IMR-90 (cell line): Measurements from ENCODE around the gene FOXP4. TPM values are rescaled to one million over a fixed set of nuclear protein-coding genes. Genes with fewer than 3 reads are reported as not detected.

Experiments used
- ATAC-seq: fragments of 200-7000 bp; cut with Tn5 transposase; 2 replicates; pipeline ENCODE4 v1.9.1; 2020; ENCODE audit warnings: low read depth, mild to moderate bottlenecking, moderate library complexity
- BruUV-seq: library from RNA; stranded (reverse); fragments of 400-500 nt; replicated peaks from 2 replicates; lab custom pipeline; 2021; lab: Mats Ljungman, UMichigan
- CTCF ChIA-PET: fragments of 300-600 bp; formaldehyde crosslinking; extraction: SDS; loops from one replicate; lab custom pipeline; 2021; ENCODE audit warnings: antibody characterized with exemption; lab: Yijun Ruan, JAX
- POLR2A ChIA-PET: fragments of 300-600 bp; sonication (Branson Sonifier 250); formaldehyde crosslinking; loops from one replicate; lab custom pipeline; 2022; ENCODE audit warnings: antibody characterized with exemption; ENCODE audit not compliant: unreplicated experiment; lab: Charles Lee
- DNase-seq: peaks from one replicate; pipeline ENCODE4 v3.0.0; 2013
- H2AFZ ChIP-seq: replicated peaks from 2 replicates; pipeline ENCODE3; 2013; ENCODE audit warnings: low read length, mild to moderate bottlenecking; ENCODE audit not compliant: poor library complexity
- H2AK5ac ChIP-seq: 2 replicates; pipeline ENCODE4 v1.6.1; 2013; ENCODE audit warnings: low read depth, low read length, inconsistent platforms
- H2AK9ac ChIP-seq: replicated peaks from 2 replicates; pipeline ENCODE3; 2013; ENCODE audit warnings: mild to moderate bottlenecking, low read depth, low read length, moderate library complexity; ENCODE audit not compliant: poor library complexity
- H2BK120ac ChIP-seq: 2 replicates; pipeline ENCODE4 v1.6.1; 2013; ENCODE audit warnings: low read depth, low read length, inconsistent platforms
- H2BK15ac ChIP-seq: 3 replicates; pipeline ENCODE4 v1.6.1; 2013; ENCODE audit warnings: low read depth, low read length, inconsistent platforms
- H2BK20ac ChIP-seq: 2 replicates; pipeline ENCODE4 v1.6.1; 2013; ENCODE audit warnings: low read depth, mild to moderate bottlenecking, inconsistent platforms, low read length, moderate library complexity
- H2BK5ac ChIP-seq: 2 replicates; pipeline ENCODE4 v1.6.1; 2013; ENCODE audit warnings: mild to moderate bottlenecking, low read depth, low read length, inconsistent platforms; ENCODE audit not compliant: poor library complexity, severe bottlenecking
- H3K14ac ChIP-seq: replicated peaks from 2 replicates; pipeline ENCODE4 v1.6.1; 2013; ENCODE audit warnings: low read depth, low read length, inconsistent platforms
- H3K18ac ChIP-seq: 2 replicates; pipeline ENCODE4 v1.6.1; 2013; ENCODE audit warnings: low read depth, low read length, control low read depth
- H3K23ac ChIP-seq: 2 replicates; pipeline ENCODE4 v1.6.1; 2013; ENCODE audit warnings: low read depth, low read length, inconsistent platforms
- H3K27ac ChIP-seq: 2 replicates; pipeline ENCODE4 v1.5.1; 2013; ENCODE audit warnings: mild to moderate bottlenecking, control low read depth, low read length; ENCODE audit not compliant: insufficient read depth
- H3K27me3 ChIP-seq: 2 replicates; pipeline ENCODE4 v1.6.1; 2013; ENCODE audit warnings: low read length; ENCODE audit not compliant: control insufficient read depth, insufficient read depth
- H3K36me3 ChIP-seq: 2 replicates; pipeline ENCODE4 v1.6.1; 2013; ENCODE audit warnings: low read length, mixed read lengths; ENCODE audit not compliant: control insufficient read depth, insufficient read depth
- H3K4ac ChIP-seq: 2 replicates; pipeline ENCODE4 v1.6.1; 2013; ENCODE audit warnings: low read depth, low read length, inconsistent platforms
- H3K4me1 ChIP-seq: 2 replicates; pipeline ENCODE4 v1.6.1; 2013; ENCODE audit warnings: low read length, mixed read lengths; ENCODE audit not compliant: control insufficient read depth, insufficient read depth
- H3K4me2 ChIP-seq: 2 replicates; pipeline ENCODE4 v1.6.1; 2013; ENCODE audit warnings: low read depth, mild to moderate bottlenecking, control low read depth, low read length, moderate library complexity
- H3K4me3 ChIP-seq: 2 replicates; pipeline ENCODE4 v1.5.1; 2013; ENCODE audit warnings: low read depth, mild to moderate bottlenecking, control low read depth, low read length, moderate library complexity; ENCODE audit not compliant: insufficient read depth
- H3K56ac ChIP-seq: 2 replicates; pipeline ENCODE4 v1.6.1; 2013; ENCODE audit warnings: low read length, inconsistent platforms; ENCODE audit not compliant: insufficient read depth; ENCODE audit errors: extremely low read depth
- H3K79me1 ChIP-seq, 2 experiments: 2 replicates each; pipeline ENCODE4 v1.6.1; 2013; ENCODE audit warnings: low read length in 2 of 2, inconsistent platforms in 1 of 2, low read depth in 1 of 2
- H3K9ac ChIP-seq: 2 replicates; pipeline ENCODE4 v1.6.1; 2013; ENCODE audit warnings: low read depth, low read length, control low read depth
- H3K9me1 ChIP-seq: 2 replicates; pipeline ENCODE4 v1.6.1; 2013; ENCODE audit warnings: low read length, inconsistent platforms; ENCODE audit not compliant: insufficient read depth
- H3K9me3 ChIP-seq: 2 replicates; pipeline ENCODE4 v1.6.1; 2013; ENCODE audit warnings: low read length; ENCODE audit not compliant: control insufficient read depth, insufficient read depth
- H4K20me1 ChIP-seq: 2 replicates; pipeline ENCODE4 v1.6.1; 2013; ENCODE audit warnings: low read length, inconsistent platforms; ENCODE audit not compliant: insufficient read depth
- H4K5ac ChIP-seq: 2 replicates; pipeline ENCODE4 v1.6.1; 2013; ENCODE audit warnings: mild to moderate bottlenecking, low read depth, low read length, control low read depth
- H4K8ac ChIP-seq, 2 experiments: 2 replicates each; pipeline ENCODE4 v1.6.1; 2013; ENCODE audit warnings: low read depth in 2 of 2, low read length in 2 of 2, control low read depth in 1 of 2, inconsistent platforms in 1 of 2
- H4K91ac ChIP-seq: 2 replicates; pipeline ENCODE4 v1.6.1; 2013; ENCODE audit warnings: low read depth, low read length, inconsistent platforms; ENCODE audit not compliant: insufficient read depth
- CHD1 ChIP-seq: IDR thresholded peaks from 2 replicates; pipeline ENCODE4 v1.6.1; 2012; ENCODE audit warnings: low read depth, low read length, improper control_type of control experiment
- FOS ChIP-seq: fragments of 150-350 bp; IDR thresholded peaks from 2 replicates; pipeline ENCODE4 v1.6.1; 2016; ENCODE audit warnings: low read depth, low read length
- MAFK ChIP-seq: IDR thresholded peaks from 2 replicates; pipeline ENCODE4 v1.6.1; 2012; ENCODE audit warnings: low read depth, low read length, improper control_type of control experiment
- MXI1 ChIP-seq: IDR thresholded peaks from 2 replicates; pipeline ENCODE4 v1.6.1; 2012; ENCODE audit warnings: low read depth, mild to moderate bottlenecking, low read length, moderate library complexity, borderline replicate concordance
- RFX5 ChIP-seq: IDR thresholded peaks from 2 replicates; pipeline ENCODE4 v1.8.0; 2012; ENCODE audit warnings: low read depth, mild to moderate bottlenecking, low read length, moderate library complexity
- SMC3 ChIP-seq: fragments of 150-350 bp; IDR thresholded peaks from 2 replicates; pipeline ENCODE4 v1.6.1; 2016; ENCODE audit warnings: low read depth, mild to moderate bottlenecking, antibody characterized with exemption, low read length, moderate library complexity
- WGBS, 2 experiments: methylation state at CpG; one replicate each; pipeline versions ENCODE4 v1.1.5 to v1.1.7; 2013; ENCODE audit warnings: missing lambda C conversion rate in 2 of 2; ENCODE audit not compliant: insufficient read length in 1 of 2; ENCODE audit errors: extremely low coverage in 2 of 2; 5-methylcytosine and 5-hydroxymethylcytosine counted together
- dilution Hi-C: fragments of 300-500 bp; cut with HindIII; formaldehyde crosslinking; loops from one replicate; pipeline ENCODE4 v1.14.3; 2018; ENCODE audit warnings: low sequenced_read_pairs; ENCODE audit not compliant: unreplicated experiment
- in situ Hi-C: fragments of 300-500 bp; cut with MboI; formaldehyde crosslinking; loops from 3 replicates; pipeline ENCODE4 v1.14.3; 2019; ENCODE audit warnings: low sequenced_read_pairs, inconsistent platforms, mixed read lengths
- intact Hi-C: fragments of 100-400 bp; cut with micrococcal nuclease; formaldehyde crosslinking; loops from 2 replicates; pipeline ENCODE4 v1.10.0; 2022
- polyA plus RNA-seq, 3 experiments: library from polyadenylated mRNA; depleted of rRNA; stranded (reverse); fragments of >200 nt; gene quantifications; 2 replicates each; pipeline ENCODE4 v1.2.3, GENCODE V29; 2012; ENCODE audit warnings: low replicate concordance in 1 of 3
- total RNA-seq: library from RNA; depleted of rRNA; stranded (reverse); fragments of >200 nt; gene quantifications from 2 replicates; pipeline ENCODE4 v1.2.3, GENCODE V29; 2012
- TF ChIP-seq, protein P1 (sequence below): fragments of 150-350 bp; IDR thresholded peaks from 2 replicates; pipeline ENCODE4 v1.6.1; 2016; ENCODE audit warnings: low read depth, mild to moderate bottlenecking, low read length, moderate library complexity, borderline replicate concordance
- TF ChIP-seq, protein P2 (sequence below): fragments of 150-350 bp; IDR thresholded peaks from 2 replicates; pipeline ENCODE4 v1.6.1; 2017; ENCODE audit warnings: mild to moderate bottlenecking, antibody characterized with exemption, low read length, low read depth
- TF ChIP-seq, protein P3 (sequence below): conservative IDR thresholded peaks from 2 replicates; pipeline ENCODE4 v1.5.1; 2012; ENCODE audit warnings: mild to moderate bottlenecking, low read depth, low read length, improper control_type of control experiment

FOXP4 gene
- total and polyA plus RNA-seq, 2 of the 4 experiments (the other 2 are of a cell fraction): 0.72 to 9.5 TPM

- ChIA-PET POLR2A (no interaction called here), CTCF (no interaction called here)
- Histone ChIP-seq H3K4ac (no peak overlapping the region), H3K23ac (no peak overlapping the region), H3K4me1 (peaks cover 6% of the 10 kb centered on the region; the same call in 1 of the 2 replicates), H2BK5ac (no peak overlapping the region), H4K5ac (no peak overlapping the region), H3K79me1 (no peaks in the 10 kb centered on the region), H3K4me3 (no peak overlapping the region), H2AFZ (no peak overlapping the region), H2BK120ac (no peak overlapping the region), H2AK5ac (no peak overlapping the region), H3K9ac (no peak overlapping the region), H3K18ac (no peak overlapping the region), H4K20me1 (no peaks in the 10 kb centered on the region; the same call in 1 of the 2 replicates), H3K9me1 (no peaks in the 10 kb centered on the region), H3K36me3 (no peaks in the 10 kb centered on the region), H3K27me3 (peaks cover 67% of the 10 kb centered on the region), H4K8ac (no peak overlapping the region), H2BK15ac (no peak overlapping the region), H3K4me2 (no peak overlapping the region), H2AK9ac (no peak overlapping the region), H2BK20ac (no peak overlapping the region), H4K91ac (no peak overlapping the region), H3K14ac (no peak overlapping the region), H3K27ac (no peak overlapping the region), H3K9me3 (no peaks in the 10 kb centered on the region), H3K56ac (no peak overlapping the region)
- ATAC-seq (no peak), DNase-seq (peak; percentile 24)
- WGBS, 2 experiments: 40% methylated on average over 4 of the region's 14 CpGs; no CpG with 5 or more reads in 1 of the 2 experiments
- intact Hi-C loops (no loop called here), dilution Hi-C loops (no loop called here), in situ Hi-C loops (no loop called here)
- TF ChIP-seq, protein P1, sequence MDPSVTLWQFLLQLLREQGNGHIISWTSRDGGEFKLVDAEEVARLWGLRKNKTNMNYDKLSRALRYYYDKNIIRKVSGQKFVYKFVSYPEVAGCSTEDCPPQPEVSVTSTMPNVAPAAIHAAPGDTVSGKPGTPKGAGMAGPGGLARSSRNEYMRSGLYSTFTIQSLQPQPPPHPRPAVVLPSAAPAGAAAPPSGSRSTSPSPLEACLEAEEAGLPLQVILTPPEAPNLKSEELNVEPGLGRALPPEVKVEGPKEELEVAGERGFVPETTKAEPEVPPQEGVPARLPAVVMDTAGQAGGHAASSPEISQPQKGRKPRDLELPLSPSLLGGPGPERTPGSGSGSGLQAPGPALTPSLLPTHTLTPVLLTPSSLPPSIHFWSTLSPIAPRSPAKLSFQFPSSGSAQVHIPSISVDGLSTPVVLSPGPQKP: no peak
- no peak for TF ChIP-seq MAFK
- TF ChIP-seq, protein P2, sequence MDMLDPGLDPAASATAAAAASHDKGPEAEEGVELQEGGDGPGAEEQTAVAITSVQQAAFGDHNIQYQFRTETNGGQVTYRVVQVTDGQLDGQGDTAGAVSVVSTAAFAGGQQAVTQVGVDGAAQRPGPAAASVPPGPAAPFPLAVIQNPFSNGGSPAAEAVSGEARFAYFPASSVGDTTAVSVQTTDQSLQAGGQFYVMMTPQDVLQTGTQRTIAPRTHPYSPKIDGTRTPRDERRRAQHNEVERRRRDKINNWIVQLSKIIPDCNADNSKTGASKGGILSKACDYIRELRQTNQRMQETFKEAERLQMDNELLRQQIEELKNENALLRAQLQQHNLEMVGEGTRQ: no peak
- TF ChIP-seq MXI1: no peak
- TF ChIP-seq, protein P3, sequence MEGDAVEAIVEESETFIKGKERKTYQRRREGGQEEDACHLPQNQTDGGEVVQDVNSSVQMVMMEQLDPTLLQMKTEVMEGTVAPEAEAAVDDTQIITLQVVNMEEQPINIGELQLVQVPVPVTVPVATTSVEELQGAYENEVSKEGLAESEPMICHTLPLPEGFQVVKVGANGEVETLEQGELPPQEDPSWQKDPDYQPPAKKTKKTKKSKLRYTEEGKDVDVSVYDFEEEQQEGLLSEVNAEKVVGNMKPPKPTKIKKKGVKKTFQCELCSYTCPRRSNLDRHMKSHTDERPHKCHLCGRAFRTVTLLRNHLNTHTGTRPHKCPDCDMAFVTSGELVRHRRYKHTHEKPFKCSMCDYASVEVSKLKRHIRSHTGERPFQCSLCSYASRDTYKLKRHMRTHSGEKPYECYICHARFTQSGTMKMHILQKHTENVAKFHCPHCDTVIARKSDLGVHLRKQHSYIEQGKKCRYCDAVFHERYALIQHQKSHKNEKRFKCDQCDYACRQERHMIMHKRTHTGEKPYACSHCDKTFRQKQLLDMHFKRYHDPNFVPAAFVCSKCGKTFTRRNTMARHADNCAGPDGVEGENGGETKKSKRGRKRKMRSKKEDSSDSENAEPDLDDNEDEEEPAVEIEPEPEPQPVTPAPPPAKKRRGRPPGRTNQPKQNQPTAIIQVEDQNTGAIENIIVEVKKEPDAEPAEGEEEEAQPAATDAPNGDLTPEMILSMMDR: no peak
- no peak for TF ChIP-seq RFX5
- TF ChIP-seq CHD1: no peak
- no peak for TF ChIP-seq FOS
- no peak for TF ChIP-seq SMC3
- no TSS peak for BruUV-seq
These were observed 18.3 kb upstream of the FOXP4 start for GRCh38 chr6:41527721-41528408.
